Glutamatergic neuron (in vitro differentiated cells): Measurements from ENCODE around the gene ZNF296. TPM values are rescaled to one million over a fixed set of nuclear protein-coding genes. Genes with fewer than 3 reads are reported as not detected.

Experiments
- DNase-seq: peaks from one replicate; pipeline ENCODE4 v3.0.0; 2022
- H3K27ac Mint-ChIP-seq: one replicate; pipeline ENCODE4 v1.8.0; 2020; ENCODE audit warnings: mild to moderate bottlenecking, mixed read lengths, inconsistent platforms; ENCODE audit not compliant: unreplicated experiment
- H3K27me3 Mint-ChIP-seq: one replicate; pipeline ENCODE4 v1.8.0; 2020; ENCODE audit warnings: mild to moderate bottlenecking, moderate library complexity, mixed read lengths, inconsistent platforms; ENCODE audit not compliant: unreplicated experiment
- H3K36me3 Mint-ChIP-seq: one replicate; pipeline ENCODE4 v1.8.0; 2020; ENCODE audit warnings: mild to moderate bottlenecking, mixed read lengths, inconsistent platforms; ENCODE audit not compliant: unreplicated experiment
- H3K4me1 Mint-ChIP-seq: one replicate; pipeline ENCODE4 v1.8.0; 2020; ENCODE audit warnings: mild to moderate bottlenecking, low read depth, mixed read lengths, inconsistent platforms; ENCODE audit not compliant: unreplicated experiment
- H3K4me3 Mint-ChIP-seq: one replicate; pipeline ENCODE4 v1.8.0; 2020; ENCODE audit warnings: mild to moderate bottlenecking, mixed read lengths, inconsistent platforms; ENCODE audit not compliant: unreplicated experiment
- H3K9me3 Mint-ChIP-seq: one replicate; pipeline ENCODE4 v1.8.0; 2020; ENCODE audit warnings: mild to moderate bottlenecking, moderate library complexity, mixed read lengths, inconsistent platforms; ENCODE audit not compliant: unreplicated experiment
- total RNA-seq: library from RNA; stranded (reverse); fragmentation: NEBNext Ultra II Directional; extraction: Animal tissue kit (Norgen Biotek cat#: 25700); gene quantifications from one replicate; pipeline ENCODE4 v1.2.1, GENCODE V29; 2021; ENCODE audit not compliant: unreplicated experiment
- TF ChIP-seq, protein P1 (sequence below): fragments of 200-600 bp; sonication (generic); IDR thresholded peaks from one replicate; pipeline ENCODE4 v1.5.0; 2021; ENCODE audit not compliant: partially characterized antibody, unreplicated experiment

The ZNF296 gene
- total RNA-seq, 1 donor from 2014 or later = 6.3 TPM

- H3K4me1 Mint-ChIP-seq = no peaks in the 10 kb centered on the region
- DNase-seq = no peak
- no peak overlapping the region for H3K4me3 Mint-ChIP-seq
- no peaks in the 10 kb centered on the region for H3K27me3 Mint-ChIP-seq
- H3K27ac Mint-ChIP-seq = no peak overlapping the region
- TF ChIP-seq, protein P1, sequence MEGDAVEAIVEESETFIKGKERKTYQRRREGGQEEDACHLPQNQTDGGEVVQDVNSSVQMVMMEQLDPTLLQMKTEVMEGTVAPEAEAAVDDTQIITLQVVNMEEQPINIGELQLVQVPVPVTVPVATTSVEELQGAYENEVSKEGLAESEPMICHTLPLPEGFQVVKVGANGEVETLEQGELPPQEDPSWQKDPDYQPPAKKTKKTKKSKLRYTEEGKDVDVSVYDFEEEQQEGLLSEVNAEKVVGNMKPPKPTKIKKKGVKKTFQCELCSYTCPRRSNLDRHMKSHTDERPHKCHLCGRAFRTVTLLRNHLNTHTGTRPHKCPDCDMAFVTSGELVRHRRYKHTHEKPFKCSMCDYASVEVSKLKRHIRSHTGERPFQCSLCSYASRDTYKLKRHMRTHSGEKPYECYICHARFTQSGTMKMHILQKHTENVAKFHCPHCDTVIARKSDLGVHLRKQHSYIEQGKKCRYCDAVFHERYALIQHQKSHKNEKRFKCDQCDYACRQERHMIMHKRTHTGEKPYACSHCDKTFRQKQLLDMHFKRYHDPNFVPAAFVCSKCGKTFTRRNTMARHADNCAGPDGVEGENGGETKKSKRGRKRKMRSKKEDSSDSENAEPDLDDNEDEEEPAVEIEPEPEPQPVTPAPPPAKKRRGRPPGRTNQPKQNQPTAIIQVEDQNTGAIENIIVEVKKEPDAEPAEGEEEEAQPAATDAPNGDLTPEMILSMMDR = no peak
- no peaks in the 10 kb centered on the region for H3K9me3 Mint-ChIP-seq
- no peaks in the 10 kb centered on the region for H3K36me3 Mint-ChIP-seq
Measured at GRCh38 chr19:45025264-45025663, 51.0 kb downstream of the ZNF296 start.

GRCh38 chr19:45023048-45023447, 53.2 kb downstream of the ZNF296 start:
- H3K9me3 Mint-ChIP-seq = no peaks in the 10 kb centered on the region
- TF ChIP-seq, protein P1 = no peak
- no peaks in the 10 kb centered on the region for H3K27me3 Mint-ChIP-seq
- no peaks in the 10 kb centered on the region for H3K4me1 Mint-ChIP-seq
- H3K4me3 Mint-ChIP-seq = no peak overlapping the region
- no peak for DNase-seq
- H3K27ac Mint-ChIP-seq = no peak overlapping the region
- H3K36me3 Mint-ChIP-seq = no peaks in the 10 kb centered on the region

- TF ChIP-seq, protein P1 = no peak
- no peak overlapping the region for H3K27ac Mint-ChIP-seq
- no peaks in the 10 kb centered on the region for H3K4me1 Mint-ChIP-seq
- no peaks in the 10 kb centered on the region for H3K9me3 Mint-ChIP-seq
- H3K27me3 Mint-ChIP-seq = no peaks in the 10 kb centered on the region
- no peak overlapping the region for H3K4me3 Mint-ChIP-seq
- DNase-seq = no peak
- H3K36me3 Mint-ChIP-seq = no peaks in the 10 kb centered on the region
Measured at GRCh38 chr19:45021971-45022370, 54.3 kb downstream of the ZNF296 start.

Other genes starting within 250 kb of the ZNF296 start
- 108 TPM for gene NECTIN2, start 230.2 kb downstream of the ZNF296 start, total RNA-seq
- gene TOMM40, start 185.2 kb downstream of the ZNF296 start, total RNA-seq = 57.8 TPM
- 65.9 TPM for gene APOE, start 170.7 kb downstream of the ZNF296 start, total RNA-seq
- 8.3 TPM for gene APOC1, start 161.9 kb downstream of the ZNF296 start, total RNA-seq
- not detected for gene APOC4, start 134.2 kb downstream of the ZNF296 start, total RNA-seq
- not detected for gene APOC2, start 130.4 kb downstream of the ZNF296 start, total RNA-seq
- 102 TPM for gene CLPTM1, start 121.1 kb downstream of the ZNF296 start, total RNA-seq
- 1.2 TPM for gene RELB, start 75.0 kb downstream of the ZNF296 start, total RNA-seq
- 127 TPM for gene CLASRP, start 37.4 kb downstream of the ZNF296 start, total RNA-seq
- 49.1 TPM for gene GEMIN7, start 2.8 kb upstream of the ZNF296 start, total RNA-seq
- 49.5 TPM for gene PPP1R37, start 16.7 kb upstream of the ZNF296 start, total RNA-seq
- 1.2 TPM for gene NKPD1, start 84.5 kb upstream of the ZNF296 start, total RNA-seq
- gene TRAPPC6A, start 101.8 kb upstream of the ZNF296 start, total RNA-seq = 31.6 TPM
- gene BLOC1S3, start 102.3 kb upstream of the ZNF296 start, total RNA-seq = 8.1 TPM
- not detected for gene EXOC3L2, start 168.9 kb upstream of the ZNF296 start, total RNA-seq
- gene MARK4, start 174.8 kb upstream of the ZNF296 start, total RNA-seq = 110 TPM
- gene CKM, start 246.4 kb upstream of the ZNF296 start, total RNA-seq = 0.42 TPM